Activated naive CD8-positive, alpha-beta T cell treated with anti-CD3 and anti-CD28 coated beads, Interleukin-2, amount 10 ng/mL, durations not matched to agents 7 days and 5 days (primary cell): ENCODE measurements around the gene STK32B. TPM values are rescaled to one million over a fixed set of nuclear protein-coding genes. Genes with fewer than 3 reads are reported as not detected.

ENCODE experiments used
- ATAC-seq: fragments of 150-1000 bp; cut with Tn5 transposase; one replicate; pipeline ENCODE4 v1.10.0; 2021; ENCODE audit warnings: low read depth, moderate library complexity
- POLR2A ChIA-PET: fragments of 350-600 bp; sonication (Branson Sonifier 250); formaldehyde crosslinking; loops from one replicate; lab custom pipeline; 2021; ENCODE audit warnings: antibody characterized with exemption; lab: Charles Lee
- DNase-seq: peaks from one replicate; pipeline ENCODE4 v3.0.0; 2021
- H3K27ac Mint-ChIP-seq: one replicate; pipeline ENCODE4 v1.8.0; 2022; ENCODE audit warnings: mild to moderate bottlenecking, mixed read lengths
- H3K27me3 Mint-ChIP-seq: one replicate; pipeline ENCODE4 v1.8.0; 2022; ENCODE audit warnings: mild to moderate bottlenecking, moderate library complexity, mixed read lengths
- H3K36me3 Mint-ChIP-seq: one replicate; pipeline ENCODE4 v1.8.0; 2021; ENCODE audit warnings: mild to moderate bottlenecking, mixed read lengths
- H3K4me1 Mint-ChIP-seq: one replicate; pipeline ENCODE4 v1.8.0; 2021; ENCODE audit warnings: mixed read lengths
- H3K4me3 Mint-ChIP-seq: one replicate; pipeline ENCODE4 v1.8.0; 2022; ENCODE audit warnings: mild to moderate bottlenecking, moderate library complexity, mixed read lengths
- H3K9me3 Mint-ChIP-seq: one replicate; pipeline ENCODE4 v1.8.0; 2021; ENCODE audit warnings: mixed read lengths
- total RNA-seq, 2 experiments: library from RNA; stranded (reverse); gene quantifications; one replicate each; pipeline ENCODE4 v1.2.3, GENCODE V29; 2021

STK32B gene
- total RNA-seq, 2 experiments from 2014 or later = not detected

GRCh38 chr4:5371415-5372190, 320.3 kb downstream of the STK32B start:
- Mint-ChIP-seq H3K27me3 (no peaks in the 10 kb centered on the region), H3K9me3 (peaks cover 6% of the 10 kb centered on the region), H3K4me1 (no peaks in the 10 kb centered on the region), H3K27ac (no peak overlapping the region), H3K4me3 (no peak overlapping the region), H3K36me3 (no peaks in the 10 kb centered on the region)
- POLR2A ChIA-PET = no interaction called here
- DNase-seq (no peak), ATAC-seq (no peak)

- H3K27ac Mint-ChIP-seq = no peak overlapping the region
- H3K27me3 Mint-ChIP-seq = no peaks in the 10 kb centered on the region
- no peak for DNase-seq
- no peak overlapping the region for H3K4me3 Mint-ChIP-seq
- H3K9me3 Mint-ChIP-seq = peaks cover 6% of the 10 kb centered on the region
- ATAC-seq = no peak
- no peaks in the 10 kb centered on the region for H3K4me1 Mint-ChIP-seq
- POLR2A ChIA-PET = no interaction called here
- H3K36me3 Mint-ChIP-seq = no peaks in the 10 kb centered on the region
Observed at GRCh38 chr4:5372198-5372597, 320.9 kb downstream of the STK32B start.

GRCh38 chr4:5373327-5373726, 322.0 kb downstream of the STK32B start:
- Mint-ChIP-seq H3K4me3 (no peak overlapping the region), H3K27ac (no peak overlapping the region), H3K36me3 (no peaks in the 10 kb centered on the region), H3K9me3 (peaks cover 7% of the 10 kb centered on the region), H3K4me1 (no peaks in the 10 kb centered on the region), H3K27me3 (no peaks in the 10 kb centered on the region)
- ATAC-seq = no peak
- no peak for DNase-seq
- POLR2A ChIA-PET = no interaction called here

- no peak for DNase-seq
- ATAC-seq = no peak
- no peaks in the 10 kb centered on the region for H3K36me3 Mint-ChIP-seq
- no peaks in the 10 kb centered on the region for H3K27me3 Mint-ChIP-seq
- H3K27ac Mint-ChIP-seq = no peak overlapping the region
- POLR2A ChIA-PET = no interaction called here
- H3K9me3 Mint-ChIP-seq = peaks cover 7% of the 10 kb centered on the region
- H3K4me1 Mint-ChIP-seq = no peaks in the 10 kb centered on the region
- H3K4me3 Mint-ChIP-seq = no peak overlapping the region
Observed at GRCh38 chr4:5374592-5374991, 323.3 kb downstream of the STK32B start.

GRCh38 chr4:5374994-5375393, 323.7 kb downstream of the STK32B start:
- peaks cover 7% of the 10 kb centered on the region for H3K9me3 Mint-ChIP-seq
- no peak for ATAC-seq

GRCh38 chr4:5376015-5376414, 324.7 kb downstream of the STK32B start:
- Mint-ChIP-seq H3K9me3 (peaks cover 7% of the 10 kb centered on the region), H3K36me3 (no peaks in the 10 kb centered on the region), H3K27me3 (no peaks in the 10 kb centered on the region), H3K4me3 (no peak overlapping the region), H3K4me1 (no peaks in the 10 kb centered on the region), H3K27ac (no peak overlapping the region)
- ATAC-seq (no peak), DNase-seq (no peak)
- POLR2A ChIA-PET = no interaction called here

More at GRCh38 chr4:5374994-5375393, 323.7 kb downstream of the STK32B start:
- no peaks in the 10 kb centered on the region for H3K27me3 Mint-ChIP-seq
- no peak overlapping the region for H3K4me3 Mint-ChIP-seq
- no peak for DNase-seq
- H3K4me1 Mint-ChIP-seq = no peaks in the 10 kb centered on the region
- H3K36me3 Mint-ChIP-seq = no peaks in the 10 kb centered on the region
- H3K27ac Mint-ChIP-seq = no peak overlapping the region
- POLR2A ChIA-PET = no interaction called here

- DNase-seq (no peak), ATAC-seq (no peak)
- POLR2A ChIA-PET = no interaction called here
- Mint-ChIP-seq H3K4me3 (no peak overlapping the region), H3K27me3 (no peaks in the 10 kb centered on the region), H3K36me3 (no peaks in the 10 kb centered on the region), H3K9me3 (peaks cover 5% of the 10 kb centered on the region), H3K27ac (no peak overlapping the region), H3K4me1 (no peaks in the 10 kb centered on the region)
Observed at GRCh38 chr4:5378002-5378401, 326.7 kb downstream of the STK32B start.

GRCh38 chr4:5379895-5380294, 328.6 kb downstream of the STK32B start:
- POLR2A ChIA-PET = no interaction called here
- Mint-ChIP-seq H3K27ac (no peak overlapping the region), H3K36me3 (no peaks in the 10 kb centered on the region), H3K4me1 (no peaks in the 10 kb centered on the region), H3K4me3 (no peak overlapping the region), H3K9me3 (peaks cover 1% of the 10 kb centered on the region), H3K27me3 (no peaks in the 10 kb centered on the region)
- no peak for DNase-seq
- no peak for ATAC-seq

GRCh38 chr4:5381961-5382441, 330.7 kb downstream of the STK32B start:
- no peak for ATAC-seq

GRCh38 chr4:5383191-5383980, 332.1 kb downstream of the STK32B start:
- Mint-ChIP-seq H3K4me1 (no peaks in the 10 kb centered on the region), H3K36me3 (no peaks in the 10 kb centered on the region), H3K4me3 (no peak overlapping the region), H3K27me3 (no peaks in the 10 kb centered on the region), H3K27ac (no peak overlapping the region), H3K9me3 (no peaks in the 10 kb centered on the region)
- POLR2A ChIA-PET = no interaction called here
- DNase-seq (no peak), ATAC-seq (no peak)

More at GRCh38 chr4:5381961-5382441, 330.7 kb downstream of the STK32B start:
- no peaks in the 10 kb centered on the region for H3K4me1 Mint-ChIP-seq
- no peak for DNase-seq
- H3K36me3 Mint-ChIP-seq = no peaks in the 10 kb centered on the region
- no peaks in the 10 kb centered on the region for H3K27me3 Mint-ChIP-seq
- peaks cover 1% of the 10 kb centered on the region for H3K9me3 Mint-ChIP-seq
- POLR2A ChIA-PET = no interaction called here
- H3K27ac Mint-ChIP-seq = no peak overlapping the region
- H3K4me3 Mint-ChIP-seq = no peak overlapping the region

- no peaks in the 10 kb centered on the region for H3K9me3 Mint-ChIP-seq
Observed at GRCh38 chr4:5385741-5386311, 334.5 kb downstream of the STK32B start.

GRCh38 chr4:5386921-5387320, 335.6 kb downstream of the STK32B start:
- H3K4me3 Mint-ChIP-seq = no peak overlapping the region
- no peaks in the 10 kb centered on the region for H3K27me3 Mint-ChIP-seq
- ATAC-seq (no peak), DNase-seq (no peak)
- no peaks in the 10 kb centered on the region for H3K36me3 Mint-ChIP-seq
- no peaks in the 10 kb centered on the region for H3K4me1 Mint-ChIP-seq
- no peaks in the 10 kb centered on the region for H3K9me3 Mint-ChIP-seq
- POLR2A ChIA-PET = no interaction called here
- H3K27ac Mint-ChIP-seq = no peak overlapping the region

More at GRCh38 chr4:5385741-5386311, 334.5 kb downstream of the STK32B start:
- no peak overlapping the region for H3K27ac Mint-ChIP-seq
- POLR2A ChIA-PET = no interaction called here
- ATAC-seq = no peak
- DNase-seq = no peak
- H3K4me1 Mint-ChIP-seq = no peaks in the 10 kb centered on the region
- no peaks in the 10 kb centered on the region for H3K36me3 Mint-ChIP-seq
- H3K27me3 Mint-ChIP-seq = no peaks in the 10 kb centered on the region
- no peak overlapping the region for H3K4me3 Mint-ChIP-seq

- no peak overlapping the region for H3K27ac Mint-ChIP-seq
- H3K36me3 Mint-ChIP-seq = no peaks in the 10 kb centered on the region
- ATAC-seq (no peak), DNase-seq (no peak)
- H3K9me3 Mint-ChIP-seq = no peaks in the 10 kb centered on the region
- H3K4me1 Mint-ChIP-seq = no peaks in the 10 kb centered on the region
- H3K4me3 Mint-ChIP-seq = no peak overlapping the region
- no peaks in the 10 kb centered on the region for H3K27me3 Mint-ChIP-seq
- POLR2A ChIA-PET = no interaction called here
Observed at GRCh38 chr4:5387457-5387856, 336.2 kb downstream of the STK32B start.
